Panc1 (cell line): ENCODE measurements around the gene AWAT2. TPM values are rescaled to one million over a fixed set of nuclear protein-coding genes. Genes with fewer than 3 reads are reported as not detected.

Experiments
- ATAC-seq: fragments of 200-7000 bp; cut with Tn5 transposase; 2 replicates; pipeline ENCODE4 v1.9.1; 2020; ENCODE audit warnings: mild to moderate bottlenecking, moderate library complexity
- BruUV-seq: library from RNA; stranded (reverse); fragments of 400-500 nt; replicated peaks from 2 replicates; lab custom pipeline; 2021; lab: Mats Ljungman, UMichigan
- CTCF ChIA-PET: fragments of 300-600 bp; sonication (Branson Sonifier 250); formaldehyde crosslinking; loops from one replicate; lab custom pipeline; 2022; ENCODE audit warnings: antibody characterized with exemption; lab: Charles Lee
- POLR2A ChIA-PET: fragments of 300-600 bp; sonication (Branson Sonifier 250); formaldehyde crosslinking; loops from one replicate; lab custom pipeline; 2022; ENCODE audit warnings: antibody characterized with exemption; lab: Charles Lee
- DNase-seq: peaks from one replicate; pipeline ENCODE4 v3.0.0-alpha.2; 2010; ENCODE audit warnings: low read depth, low spot score
- H3K27ac ChIP-seq: 2 replicates; pipeline ENCODE4 v1.5.1; 2011; ENCODE audit warnings: mild to moderate bottlenecking, low read length, inconsistent platforms
- H3K27me3 ChIP-seq: fragments of 200-500 bp; sonication (Bioruptor generic); 2 replicates; pipeline ENCODE4 v1.6.0; 2014; ENCODE audit warnings: low read length, inconsistent platforms; ENCODE audit not compliant: control insufficient read depth, insufficient read depth
- H3K36me3 ChIP-seq: fragments of 200-500 bp; sonication (Bioruptor generic); 2 replicates; pipeline ENCODE4 v1.5.1; 2014; ENCODE audit warnings: inconsistent platforms, mild to moderate bottlenecking, low read length, moderate library complexity; ENCODE audit not compliant: control insufficient read depth, insufficient read depth
- H3K4me1 ChIP-seq: 2 replicates; pipeline ENCODE4 v1.5.1; 2011; ENCODE audit warnings: inconsistent platforms, mild to moderate bottlenecking, low read length, moderate library complexity; ENCODE audit not compliant: control insufficient read depth, insufficient read depth
- H3K4me3 ChIP-seq, 2 experiments: 2 replicates each; pipeline ENCODE4 v1.5.1; 2011 to 2012; ENCODE audit warnings: low read depth in 2 of 2, low read length in 2 of 2, mild to moderate bottlenecking in 2 of 2, inconsistent platforms in 1 of 2, moderate library complexity in 1 of 2
- H3K9me3 ChIP-seq: fragments of 200-500 bp; sonication (Bioruptor generic); 2 replicates; pipeline ENCODE4 v1.5.1; 2014; ENCODE audit warnings: low read depth, mild to moderate bottlenecking, inconsistent platforms, low read length, moderate library complexity; ENCODE audit not compliant: control insufficient read depth, insufficient read depth
- CTCF ChIP-seq: fragments of 450-650 bp; IDR thresholded peaks from 2 replicates; pipeline ENCODE4 v1.5.1; 2017; ENCODE audit warnings: mild to moderate bottlenecking
- POLR2AphosphoS5 ChIP-seq: IDR thresholded peaks from 2 replicates; pipeline ENCODE4 v1.6.1; 2012; ENCODE audit warnings: mild to moderate bottlenecking, low read depth, low read length, moderate library complexity
- SIN3A ChIP-seq: IDR thresholded peaks from 2 replicates; pipeline ENCODE4 v1.6.1; 2012; ENCODE audit warnings: low read depth, mild to moderate bottlenecking, low read length, moderate library complexity, borderline replicate concordance; ENCODE audit not compliant: insufficient read depth
- TCF7L2 ChIP-seq: IDR thresholded peaks from 2 replicates; pipeline ENCODE4 v1.6.1; 2011; ENCODE audit warnings: mild to moderate bottlenecking, low read depth, low read length, inconsistent platforms
- in situ Hi-C: cut with HindIII; loops from 2 replicates; pipeline ENCODE4 v1.10.0; 2016; ENCODE audit warnings: low sequenced_read_pairs, low pct_unique_long_range_greater_than_20kb
- intact Hi-C: fragments of 100-400 bp; cut with micrococcal nuclease; formaldehyde crosslinking; loops from one replicate; pipeline ENCODE4 v1.10.0; 2022; ENCODE audit not compliant: unreplicated experiment
- total RNA-seq: library from RNA; stranded (reverse); gene quantifications from one replicate; pipeline ENCODE4 v1.2.1, GENCODE V29; 2021; ENCODE audit not compliant: unreplicated experiment
- TF ChIP-seq, protein P1 (sequence below), 2 experiments: IDR thresholded peaks; 2 replicates each; pipeline ENCODE4 v1.6.1; 2011 to 2012; ENCODE audit warnings: low read depth in 2 of 2, control low read depth in 1 of 2, low read length in 1 of 2, mild to moderate bottlenecking in 1 of 2, moderate library complexity in 1 of 2; ENCODE audit not compliant: insufficient read depth in 1 of 2

Gene AWAT2
- total RNA-seq, 1 experiment from 2014 or later: not detected

GRCh38 chrX:70009049-70009448, 40.7 kb downstream of the AWAT2 start:
- POLR2A ChIA-PET: no interaction called here
- H3K4me1 ChIP-seq: no peaks in the 10 kb centered on the region
- DNase-seq (no peak), ATAC-seq (no peak)
- no peaks in the 10 kb centered on the region for H3K27me3 ChIP-seq
- H3K4me3 ChIP-seq: no peak overlapping the region
- intact Hi-C loops: no loop called here
- no TSS peak for BruUV-seq
- in situ Hi-C loops: no loop called here
- TF ChIP-seq, protein P1, sequence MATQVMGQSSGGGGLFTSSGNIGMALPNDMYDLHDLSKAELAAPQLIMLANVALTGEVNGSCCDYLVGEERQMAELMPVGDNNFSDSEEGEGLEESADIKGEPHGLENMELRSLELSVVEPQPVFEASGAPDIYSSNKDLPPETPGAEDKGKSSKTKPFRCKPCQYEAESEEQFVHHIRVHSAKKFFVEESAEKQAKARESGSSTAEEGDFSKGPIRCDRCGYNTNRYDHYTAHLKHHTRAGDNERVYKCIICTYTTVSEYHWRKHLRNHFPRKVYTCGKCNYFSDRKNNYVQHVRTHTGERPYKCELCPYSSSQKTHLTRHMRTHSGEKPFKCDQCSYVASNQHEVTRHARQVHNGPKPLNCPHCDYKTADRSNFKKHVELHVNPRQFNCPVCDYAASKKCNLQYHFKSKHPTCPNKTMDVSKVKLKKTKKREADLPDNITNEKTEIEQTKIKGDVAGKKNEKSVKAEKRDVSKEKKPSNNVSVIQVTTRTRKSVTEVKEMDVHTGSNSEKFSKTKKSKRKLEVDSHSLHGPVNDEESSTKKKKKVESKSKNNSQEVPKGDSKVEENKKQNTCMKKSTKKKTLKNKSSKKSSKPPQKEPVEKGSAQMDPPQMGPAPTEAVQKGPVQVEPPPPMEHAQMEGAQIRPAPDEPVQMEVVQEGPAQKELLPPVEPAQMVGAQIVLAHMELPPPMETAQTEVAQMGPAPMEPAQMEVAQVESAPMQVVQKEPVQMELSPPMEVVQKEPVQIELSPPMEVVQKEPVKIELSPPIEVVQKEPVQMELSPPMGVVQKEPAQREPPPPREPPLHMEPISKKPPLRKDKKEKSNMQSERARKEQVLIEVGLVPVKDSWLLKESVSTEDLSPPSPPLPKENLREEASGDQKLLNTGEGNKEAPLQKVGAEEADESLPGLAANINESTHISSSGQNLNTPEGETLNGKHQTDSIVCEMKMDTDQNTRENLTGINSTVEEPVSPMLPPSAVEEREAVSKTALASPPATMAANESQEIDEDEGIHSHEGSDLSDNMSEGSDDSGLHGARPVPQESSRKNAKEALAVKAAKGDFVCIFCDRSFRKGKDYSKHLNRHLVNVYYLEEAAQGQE (IDR thresholded peaks at IDR 0.05; ENCODE audit: insufficient read depth in 1 of 2, low read depth in 2 of 2, low read length in 1 of 2): no peak
- TF ChIP-seq SIN3A: no peak
- no peak for TF ChIP-seq TCF7L2
- TF ChIP-seq CTCF: no peak
- no peak for TF ChIP-seq POLR2AphosphoS5
- CTCF ChIA-PET: no interaction called here
- H3K36me3 ChIP-seq: no peaks in the 10 kb centered on the region
- no peaks in the 10 kb centered on the region for H3K9me3 ChIP-seq
- H3K27ac ChIP-seq: no peak overlapping the region

- ATAC-seq (no peak), DNase-seq (no peak)
- Histone ChIP-seq H3K9me3 (no peaks in the 10 kb centered on the region), H3K27me3 (no peaks in the 10 kb centered on the region), H3K4me1 (no peaks in the 10 kb centered on the region), H3K4me3 (no peak overlapping the region), H3K36me3 (no peaks in the 10 kb centered on the region), H3K27ac (no peak overlapping the region)
- ChIA-PET POLR2A (no interaction called here), CTCF (no interaction called here)
- in situ Hi-C loops (no loop called here), intact Hi-C loops (no loop called here)
- TF ChIP-seq, protein P1 (IDR thresholded peaks at IDR 0.05; ENCODE audit: insufficient read depth in 1 of 2, low read depth in 2 of 2, low read length in 1 of 2): no peak
- no peak for TF ChIP-seq CTCF
- no peak for TF ChIP-seq SIN3A
- no peak for TF ChIP-seq TCF7L2
- no peak for TF ChIP-seq POLR2AphosphoS5
- BruUV-seq: no TSS peak
Measured at GRCh38 chrX:70007946-70008345, 41.8 kb downstream of the AWAT2 start.
